WI38 (cell line): ENCODE measurements around the gene MAP3K9.
"Not testable (repeated sequence)": the region's sequence is repeated elsewhere in the genome, so short reads cannot be mapped to it uniquely, and the experiment has no call there.

Experiments used
- H3K4me3 ChIP-seq: 2 replicates; pipeline ENCODE4 v1.5.1; 2011; ENCODE audit warnings: low read depth, mild to moderate bottlenecking, control low read depth, low read length
- CTCF ChIP-seq: IDR thresholded peaks from 2 replicates; pipeline ENCODE4 v1.5.1; 2012; ENCODE audit warnings: low read depth, mild to moderate bottlenecking, control low read depth, low read length

MAP3K9 gene

GRCh38 chr14:70809225-70810219 is at the start of gene MAP3K9:
MAP3K9 (minus strand) TSS chr14:70809513; CDS start chr14:70809171, 342 bp downstream.
- peak within 1 kb of the TSS; percentile 53 for H3K4me3 ChIP-seq
- TF ChIP-seq CTCF: no peak

- no peak overlapping the region for H3K4me3 ChIP-seq
- TF ChIP-seq CTCF: no peak
Observed at GRCh38 chr14:70858641-70859040, 49.3 kb upstream of the MAP3K9 start.

GRCh38 chr14:70857496-70857890 is 48.2 kb upstream of the MAP3K9 start:
- no peak for TF ChIP-seq CTCF
- no peak overlapping the region for H3K4me3 ChIP-seq

GRCh38 chr14:70856851-70857495 is 47.7 kb upstream of the MAP3K9 start:
- H3K4me3 ChIP-seq: no peak overlapping the region
- no peak for TF ChIP-seq CTCF

GRCh38 chr14:70855486-70855885 is 46.2 kb upstream of the MAP3K9 start:
- TF ChIP-seq CTCF: no peak
- H3K4me3 ChIP-seq: no peak overlapping the region

- H3K4me3 ChIP-seq: not testable (repeated sequence)
Observed at GRCh38 chr14:70853658-70854057, 44.3 kb upstream of the MAP3K9 start.

- TF ChIP-seq CTCF: no peak
- H3K4me3 ChIP-seq: no peak overlapping the region
Observed at GRCh38 chr14:70847406-70848090, 38.2 kb upstream of the MAP3K9 start.
